Measurements from ENCODE around the gene GLOD4. TPM values are rescaled to one million over a fixed set of nuclear protein-coding genes. Genes with fewer than 3 reads are reported as not detected.
"Not testable (repeated sequence)": the region's sequence is repeated elsewhere in the genome, so short reads cannot be mapped to it uniquely, and the experiment has no call there.

GLOD4 gene
- total and polyA plus RNA-seq, 2 donors (not counting 1 experiment from before 2014, with no cell fraction given), result 31.7 to 62.8 TPM

DNA sequence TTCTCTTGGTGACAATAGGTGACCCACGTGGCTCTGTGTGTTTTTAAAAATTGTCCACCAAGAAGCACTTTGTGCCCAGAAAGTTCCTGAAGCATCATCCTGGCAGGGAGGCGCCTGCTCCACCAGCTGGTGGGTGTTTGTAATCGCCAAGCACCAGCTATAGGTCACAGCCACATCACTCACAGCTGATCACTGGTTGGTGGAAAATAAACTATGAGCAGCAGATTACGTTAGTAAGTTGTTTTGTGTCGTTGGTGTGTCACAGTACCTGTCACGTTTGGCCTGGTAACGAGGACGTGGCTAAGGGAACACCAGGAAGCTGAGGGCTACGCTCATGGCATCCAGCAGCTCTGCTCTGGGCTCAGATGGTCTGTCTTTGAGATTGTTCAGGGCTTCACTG, 10.2 kb upstream of the GLOD4 start:
- peak; percentile 13 to 32 for DNase-seq (ENCODE audit: low read depth in 2 of 2)
- H4K20me1 ChIP-seq (ENCODE audit: control insufficient read depth, extremely low read depth, insufficient read depth, low read length), result no peaks in the 10 kb centered on the region
- no peak overlapping the region for H3K4me2 ChIP-seq (ENCODE audit: extremely low read depth, insufficient read depth, low read length)
- peak overlapping the region; percentile 39 for H3K27ac ChIP-seq (ENCODE audit: insufficient read depth, low read length)
- no peaks in the 10 kb centered on the region for H3K79me2 ChIP-seq (ENCODE audit: control insufficient read depth, insufficient read depth, low read length)
- no peaks in the 10 kb centered on the region for H3K27me3 ChIP-seq (ENCODE audit: control insufficient read depth, insufficient read depth, low read length)
- no peaks in the 10 kb centered on the region for H3K9me3 ChIP-seq (ENCODE audit: control insufficient read depth, insufficient read depth, low read depth, low read length)
- H3K4me1 ChIP-seq (ENCODE audit: control insufficient read depth, extremely low read depth, insufficient read depth, low read length), result peaks cover 3% of the 10 kb centered on the region
- no peak overlapping the region for H2AFZ ChIP-seq (ENCODE audit: low read length)
- no peak overlapping the region for H3K4me3 ChIP-seq (replicated peaks in 1 of 4; ENCODE audit: control extremely low read depth in 1 of 4, insufficient read depth in 1 of 4, low read depth in 3 of 4, low read length in 4 of 4)
- peaks cover 23% of the 10 kb centered on the region for H3K36me3 ChIP-seq (ENCODE audit: control insufficient read depth, insufficient read depth, low read length)
- no peak overlapping the region for H3K9ac ChIP-seq (ENCODE audit: insufficient read depth, low read length)
- TF ChIP-seq, protein P1, sequence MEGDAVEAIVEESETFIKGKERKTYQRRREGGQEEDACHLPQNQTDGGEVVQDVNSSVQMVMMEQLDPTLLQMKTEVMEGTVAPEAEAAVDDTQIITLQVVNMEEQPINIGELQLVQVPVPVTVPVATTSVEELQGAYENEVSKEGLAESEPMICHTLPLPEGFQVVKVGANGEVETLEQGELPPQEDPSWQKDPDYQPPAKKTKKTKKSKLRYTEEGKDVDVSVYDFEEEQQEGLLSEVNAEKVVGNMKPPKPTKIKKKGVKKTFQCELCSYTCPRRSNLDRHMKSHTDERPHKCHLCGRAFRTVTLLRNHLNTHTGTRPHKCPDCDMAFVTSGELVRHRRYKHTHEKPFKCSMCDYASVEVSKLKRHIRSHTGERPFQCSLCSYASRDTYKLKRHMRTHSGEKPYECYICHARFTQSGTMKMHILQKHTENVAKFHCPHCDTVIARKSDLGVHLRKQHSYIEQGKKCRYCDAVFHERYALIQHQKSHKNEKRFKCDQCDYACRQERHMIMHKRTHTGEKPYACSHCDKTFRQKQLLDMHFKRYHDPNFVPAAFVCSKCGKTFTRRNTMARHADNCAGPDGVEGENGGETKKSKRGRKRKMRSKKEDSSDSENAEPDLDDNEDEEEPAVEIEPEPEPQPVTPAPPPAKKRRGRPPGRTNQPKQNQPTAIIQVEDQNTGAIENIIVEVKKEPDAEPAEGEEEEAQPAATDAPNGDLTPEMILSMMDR (conservative IDR thresholded peaks at IDR 0.05 in 1 of 2, IDR thresholded peaks at IDR 0.05 in 1 of 2; ENCODE audit: low read depth in 1 of 2, low read length in 2 of 2), result no peak
- no peak for TF ChIP-seq EZH2 (IDR thresholded peaks at IDR 0.05; ENCODE audit: low read length, missing control alignments)

DNA sequence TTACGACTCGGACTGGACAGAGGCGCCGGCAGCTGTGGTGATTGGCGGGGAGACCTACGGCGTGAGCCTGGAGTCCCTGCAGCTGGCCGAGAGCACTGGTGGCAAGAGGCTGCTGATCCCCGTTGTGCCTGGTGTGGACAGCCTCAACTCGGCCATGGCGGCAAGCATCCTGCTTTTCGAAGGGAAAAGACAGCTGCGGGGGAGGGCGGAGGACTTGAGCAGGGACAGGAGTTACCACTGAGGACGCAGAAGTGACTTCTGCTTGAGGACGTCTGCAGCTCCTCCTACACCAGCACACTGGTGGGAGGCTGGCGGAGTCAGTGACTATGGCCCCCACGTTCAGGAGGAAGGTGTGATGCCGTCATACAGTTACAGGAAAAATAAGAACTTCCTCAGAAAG, 9.7 kb upstream of the GLOD4 start:
- Histone ChIP-seq H3K9me3 (ENCODE audit: control insufficient read depth, insufficient read depth, low read depth, low read length) (no peaks in the 10 kb centered on the region), H3K4me2 (ENCODE audit: extremely low read depth, insufficient read depth, low read length) (no peak overlapping the region), H3K27ac (ENCODE audit: insufficient read depth, low read length) (no peak overlapping the region), H3K27me3 (ENCODE audit: control insufficient read depth, insufficient read depth, low read length) (no peaks in the 10 kb centered on the region), H3K36me3 (ENCODE audit: control insufficient read depth, insufficient read depth, low read length) (peaks cover 21% of the 10 kb centered on the region), H3K4me1 (ENCODE audit: control insufficient read depth, extremely low read depth, insufficient read depth, low read length) (peaks cover 3% of the 10 kb centered on the region), H3K4me3 (replicated peaks in 1 of 4; ENCODE audit: control extremely low read depth in 1 of 4, insufficient read depth in 1 of 4, low read depth in 3 of 4, low read length in 4 of 4) (no peak overlapping the region), H4K20me1 (ENCODE audit: control insufficient read depth, extremely low read depth, insufficient read depth, low read length) (no peaks in the 10 kb centered on the region), H2AFZ (ENCODE audit: low read length) (no peak overlapping the region), H3K79me2 (ENCODE audit: control insufficient read depth, insufficient read depth, low read length) (no peaks in the 10 kb centered on the region), H3K9ac (ENCODE audit: insufficient read depth, low read length) (no peak overlapping the region)
- TF ChIP-seq, protein P1 (conservative IDR thresholded peaks at IDR 0.05 in 1 of 2, IDR thresholded peaks at IDR 0.05 in 1 of 2; ENCODE audit: low read depth in 1 of 2, low read length in 2 of 2), result no peak
- TF ChIP-seq EZH2 (IDR thresholded peaks at IDR 0.05; ENCODE audit: low read length, missing control alignments), result no peak
- DNase-seq (ENCODE audit: low read depth in 2 of 2), result no peak

DNA sequence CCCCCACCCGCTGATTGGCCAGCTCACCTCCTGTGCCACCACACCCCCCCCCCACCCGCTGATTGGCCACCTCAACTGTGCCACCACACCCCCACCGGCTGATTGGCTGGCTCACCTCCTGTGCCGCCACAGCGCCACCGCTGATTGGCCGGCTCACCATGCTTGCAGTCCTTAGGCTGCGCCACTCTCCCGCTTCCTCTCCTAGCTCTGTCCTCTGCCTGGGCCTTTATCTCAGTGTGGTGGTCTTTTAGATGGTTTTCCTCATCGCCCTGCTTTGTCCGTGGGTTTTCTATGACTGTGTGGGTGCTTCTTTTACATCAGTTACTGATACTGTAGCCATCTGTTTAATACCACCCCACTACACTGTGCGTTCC, 8.8 kb upstream of the GLOD4 start:
- H3K79me2 ChIP-seq (ENCODE audit: control insufficient read depth, insufficient read depth, low read length); H3K27ac ChIP-seq (ENCODE audit: insufficient read depth, low read length); H2AFZ ChIP-seq (ENCODE audit: low read length); H3K4me2 ChIP-seq (ENCODE audit: extremely low read depth, insufficient read depth, low read length); DNase-seq (ENCODE audit: low read depth in 2 of 2); H3K9ac ChIP-seq (ENCODE audit: insufficient read depth, low read length); H4K20me1 ChIP-seq (ENCODE audit: control insufficient read depth, extremely low read depth, insufficient read depth, low read length); H3K4me1 ChIP-seq (ENCODE audit: control insufficient read depth, extremely low read depth, insufficient read depth, low read length); H3K9me3 ChIP-seq (ENCODE audit: control insufficient read depth, insufficient read depth, low read depth, low read length); H3K4me3 ChIP-seq (replicated peaks in 1 of 4; ENCODE audit: control extremely low read depth in 1 of 4, insufficient read depth in 1 of 4, low read depth in 3 of 4, low read length in 4 of 4); H3K27me3 ChIP-seq (ENCODE audit: control insufficient read depth, insufficient read depth, low read length): not testable (repeated sequence)
- H3K36me3 ChIP-seq (ENCODE audit: control insufficient read depth, insufficient read depth, low read length), result peaks cover 21% of the 10 kb centered on the region

DNA sequence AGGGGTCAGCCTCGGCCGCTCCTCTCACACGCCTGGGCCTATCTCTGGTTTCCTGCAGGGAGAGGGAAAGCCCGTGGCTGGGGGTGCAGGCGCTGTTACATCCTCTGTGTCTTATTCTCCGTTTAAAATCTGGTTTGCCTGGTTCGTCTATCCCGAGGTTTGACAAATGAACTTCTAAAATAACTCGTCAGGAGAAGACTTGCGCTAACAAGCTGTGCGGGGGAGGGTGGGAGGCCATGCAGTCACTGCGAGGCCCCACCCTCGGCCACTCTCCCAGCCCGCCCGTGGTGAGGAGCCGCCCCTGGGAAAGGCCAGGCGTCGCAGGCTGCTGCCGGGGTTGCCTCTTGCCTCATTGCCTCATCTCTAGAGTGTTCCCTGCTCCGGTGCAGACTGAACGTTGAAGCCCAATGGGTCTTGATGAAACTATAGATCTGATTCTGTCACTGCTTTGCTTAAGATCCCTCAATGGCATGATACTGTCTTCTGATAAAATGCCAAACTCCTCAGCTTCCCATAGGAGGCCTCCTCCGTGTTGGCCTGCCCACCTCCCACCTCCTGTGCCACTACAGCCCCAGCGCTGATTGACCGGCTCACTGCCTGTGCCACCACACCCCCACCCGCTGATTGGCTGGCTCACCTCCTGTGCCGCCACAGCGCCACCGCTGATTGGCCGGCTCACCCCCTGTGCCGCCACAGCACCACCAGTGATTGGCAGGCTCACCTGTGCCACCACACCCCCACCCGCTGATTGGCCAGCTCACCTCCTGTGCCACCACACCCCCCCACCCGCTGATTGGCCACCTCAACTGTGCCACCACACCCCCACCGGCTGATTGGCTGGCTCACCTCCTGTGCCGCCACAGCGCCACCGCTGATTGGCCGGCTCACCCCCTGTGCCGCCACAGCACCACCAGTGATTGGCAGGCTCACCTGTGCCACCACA, 8.1 kb upstream of the GLOD4 start:
- not testable (repeated sequence) for H3K4me2 ChIP-seq (ENCODE audit: extremely low read depth, insufficient read depth, low read length); H3K4me3 ChIP-seq (replicated peaks in 1 of 4; ENCODE audit: control extremely low read depth in 1 of 4, insufficient read depth in 1 of 4, low read depth in 3 of 4, low read length in 4 of 4)

More for the DNA sequence above, 8.1 kb upstream of the GLOD4 start:
- H2AFZ ChIP-seq (ENCODE audit: low read length); H3K9ac ChIP-seq (ENCODE audit: insufficient read depth, low read length); H3K27ac ChIP-seq (ENCODE audit: insufficient read depth, low read length); H3K27me3 ChIP-seq (ENCODE audit: control insufficient read depth, insufficient read depth, low read length); H3K9me3 ChIP-seq (ENCODE audit: control insufficient read depth, insufficient read depth, low read depth, low read length); H4K20me1 ChIP-seq (ENCODE audit: control insufficient read depth, extremely low read depth, insufficient read depth, low read length); H3K79me2 ChIP-seq (ENCODE audit: control insufficient read depth, insufficient read depth, low read length); H3K4me1 ChIP-seq (ENCODE audit: control insufficient read depth, extremely low read depth, insufficient read depth, low read length): not testable (repeated sequence)
- peaks cover 22% of the 10 kb centered on the region for H3K36me3 ChIP-seq (ENCODE audit: control insufficient read depth, insufficient read depth, low read length)
- peak in 1 of 2 donors; percentile 33 for DNase-seq (ENCODE audit: low read depth in 2 of 2)

Data from fibroblast of lung (primary cell).